Iris pigment epithelial cell (primary cell): Measurements from ENCODE around the gene GPC6.
"Not testable (repeated sequence)": the region's sequence is repeated elsewhere in the genome, so short reads cannot be mapped to it uniquely, and the experiment has no call there.

Experiments used
- DNase-seq: peaks from one replicate; pipeline ENCODE4 v3.0.0-alpha.2; 2011; ENCODE audit warnings: low read depth

The GPC6 gene

GRCh38 chr13:93226623-93227279 is at the start of gene GPC6:
TSS of gene GPC6 (plus strand) at chr13:93226807.
- DNase-seq = peak; percentile 93

DNA sequence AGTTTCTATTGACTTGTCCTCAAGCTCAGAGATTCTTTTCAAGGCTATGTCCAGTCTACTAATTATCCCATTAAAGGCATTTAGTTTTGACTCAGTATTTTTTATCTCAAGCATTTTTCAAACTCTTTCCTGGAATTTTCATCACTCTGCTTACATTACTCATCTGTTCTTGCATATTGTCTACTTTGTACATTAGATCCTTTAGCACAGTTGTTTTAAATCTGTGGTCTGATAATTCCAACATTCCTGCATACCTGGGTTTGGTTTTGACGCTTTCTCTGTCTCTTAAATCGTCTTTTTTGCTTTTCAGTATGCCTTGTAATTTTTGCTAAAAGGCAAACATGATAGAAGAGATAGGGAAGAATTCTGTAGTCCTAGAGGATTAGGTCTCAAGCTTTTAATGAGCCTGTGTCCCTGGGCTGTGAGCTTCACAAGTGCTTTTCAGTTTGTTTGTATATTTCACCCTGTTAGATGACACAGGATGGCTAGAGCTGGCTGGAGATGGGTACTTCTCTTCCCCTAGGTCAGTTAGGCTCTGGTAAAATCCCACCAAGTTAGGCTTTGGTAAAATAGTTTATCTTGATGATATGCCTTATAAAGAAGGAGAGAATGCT is 46.1 kb upstream of the GPC6 start:
- DNase-seq = peak; percentile 51

DNA sequence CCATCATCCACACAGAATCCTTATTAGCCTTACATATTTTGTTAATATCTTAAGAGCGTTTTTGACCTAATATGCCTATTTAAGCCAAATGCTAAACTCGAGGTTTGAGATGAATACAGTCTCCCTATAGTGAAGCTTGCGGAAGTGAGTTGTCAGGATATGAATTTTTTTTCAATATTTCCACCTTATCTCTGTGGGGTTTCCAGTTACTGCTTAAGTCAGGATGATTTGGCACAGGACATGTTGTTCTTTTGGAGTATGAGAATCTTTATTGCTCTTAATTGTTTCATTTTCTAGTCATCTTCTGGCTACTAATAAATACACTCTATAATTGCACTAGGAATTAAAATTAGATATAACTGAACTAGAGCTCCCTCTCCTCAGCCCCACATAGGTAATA is 44.2 kb upstream of the GPC6 start:
- peak; percentile 2 for DNase-seq

DNA sequence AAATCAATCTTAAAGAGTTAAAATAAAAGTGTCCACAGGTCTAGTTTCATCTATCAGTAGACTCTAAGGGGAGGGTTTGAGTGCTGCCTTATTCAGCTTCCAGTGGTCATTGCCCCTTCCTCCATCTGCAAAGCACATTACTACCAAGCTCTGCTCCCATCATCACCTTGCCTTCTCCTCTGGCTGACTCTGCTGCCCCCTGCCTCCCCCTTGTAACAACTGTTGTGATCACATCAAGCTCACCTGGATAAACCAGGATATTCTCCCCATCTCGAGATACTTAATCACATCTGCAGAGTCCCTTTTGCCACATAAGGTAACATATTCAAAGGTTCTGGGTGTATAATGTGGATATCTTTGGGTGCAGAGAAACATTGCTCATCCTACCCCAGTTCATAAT is 43.3 kb upstream of the GPC6 start:
- no peak for DNase-seq

DNA sequence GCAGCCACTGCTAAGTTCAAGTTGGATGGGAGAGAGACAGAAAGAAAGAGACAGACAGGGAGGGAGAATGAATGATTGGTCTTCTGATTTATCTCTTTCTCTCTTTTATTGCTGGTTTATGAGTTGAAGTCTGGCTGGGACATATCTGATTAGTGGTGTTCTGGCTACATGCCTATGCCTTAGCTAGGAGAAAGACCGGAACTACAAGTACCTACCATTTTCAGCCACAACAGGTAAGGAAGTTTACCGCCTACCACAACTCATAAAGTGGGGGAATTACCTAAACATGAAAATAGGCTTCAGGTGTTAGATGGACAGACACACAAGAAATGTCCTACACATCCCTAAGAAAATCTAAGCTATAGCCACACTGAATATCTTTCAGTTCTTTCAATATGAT is 36.6 kb upstream of the GPC6 start:
- DNase-seq = no peak

- DNase-seq = no peak
These were observed 32.9 kb upstream of the GPC6 start for GRCh38 chr13:93193682-93194081.

DNA sequence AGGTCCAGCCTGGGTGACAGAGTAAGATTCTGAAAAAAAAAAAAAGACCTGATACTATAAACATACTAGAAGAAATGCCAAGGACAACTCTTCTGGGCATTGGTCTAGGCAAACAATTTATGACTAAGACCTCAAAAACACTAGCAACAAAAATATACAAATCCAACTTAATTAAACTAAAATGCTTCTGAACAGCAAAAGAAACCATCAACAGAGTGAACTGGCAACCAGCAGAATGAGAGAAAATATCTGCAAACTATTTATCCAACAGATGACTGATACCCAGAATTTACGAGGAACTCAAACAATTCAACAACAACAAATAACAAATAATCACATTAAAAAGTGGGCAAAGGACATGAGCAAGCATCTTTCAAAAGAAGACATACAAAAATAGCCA is 26.8 kb upstream of the GPC6 start:
- DNase-seq = no peak

DNA sequence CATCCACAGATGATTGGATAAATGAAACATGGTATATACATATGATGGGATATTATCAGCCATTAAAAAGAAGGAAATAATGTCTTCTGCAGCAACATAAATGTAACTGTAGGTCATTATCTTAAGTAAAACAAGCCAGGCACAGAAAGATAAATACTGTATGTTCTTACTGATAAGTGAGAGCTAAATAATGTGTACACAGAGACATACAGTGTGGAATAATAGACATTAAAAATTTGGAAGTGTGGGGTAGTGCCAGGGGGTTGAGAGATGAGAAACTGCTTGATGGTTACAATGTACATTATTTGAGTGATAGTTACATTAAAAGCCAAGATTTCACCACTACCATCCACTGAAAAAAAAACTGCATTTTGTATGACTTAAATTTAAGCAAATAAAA is 26.0 kb upstream of the GPC6 start:
- DNase-seq = no peak

GRCh38 chr13:93201992-93202558 is 24.5 kb upstream of the GPC6 start:
- DNase-seq = no peak

DNA sequence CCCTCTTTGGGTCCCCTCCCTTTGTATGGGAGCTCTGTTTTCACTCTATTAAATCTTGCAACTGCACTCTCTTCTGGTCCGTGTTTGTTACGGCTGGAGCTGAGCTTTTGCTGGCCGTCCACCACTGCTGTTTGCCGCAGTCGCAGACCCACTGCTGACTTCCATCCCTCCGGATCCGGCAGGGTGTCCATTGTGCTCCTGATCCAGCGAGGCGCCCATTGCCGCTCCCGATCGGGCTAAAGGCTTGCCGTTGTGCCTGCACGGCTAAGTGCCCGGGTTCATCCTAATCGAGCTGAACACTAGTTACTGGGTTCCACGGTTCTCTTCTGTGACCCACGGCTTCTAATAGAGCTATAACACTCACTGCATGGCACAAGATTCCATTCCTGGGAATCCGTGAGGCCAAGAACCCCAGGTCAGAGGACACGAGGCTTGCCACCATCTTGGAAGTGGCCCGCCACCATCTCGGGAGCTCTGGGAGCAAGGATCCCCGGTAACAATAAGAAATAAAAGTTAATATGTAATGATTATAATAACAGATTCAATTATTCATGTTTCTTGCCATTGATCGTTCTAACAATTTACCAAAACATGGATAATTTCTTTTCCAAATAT is 19.7 kb upstream of the GPC6 start:
- DNase-seq = not testable (repeated sequence)

- no peak for DNase-seq
These were observed 10.5 kb upstream of the GPC6 start for GRCh38 chr13:93216122-93216521.

DNA sequence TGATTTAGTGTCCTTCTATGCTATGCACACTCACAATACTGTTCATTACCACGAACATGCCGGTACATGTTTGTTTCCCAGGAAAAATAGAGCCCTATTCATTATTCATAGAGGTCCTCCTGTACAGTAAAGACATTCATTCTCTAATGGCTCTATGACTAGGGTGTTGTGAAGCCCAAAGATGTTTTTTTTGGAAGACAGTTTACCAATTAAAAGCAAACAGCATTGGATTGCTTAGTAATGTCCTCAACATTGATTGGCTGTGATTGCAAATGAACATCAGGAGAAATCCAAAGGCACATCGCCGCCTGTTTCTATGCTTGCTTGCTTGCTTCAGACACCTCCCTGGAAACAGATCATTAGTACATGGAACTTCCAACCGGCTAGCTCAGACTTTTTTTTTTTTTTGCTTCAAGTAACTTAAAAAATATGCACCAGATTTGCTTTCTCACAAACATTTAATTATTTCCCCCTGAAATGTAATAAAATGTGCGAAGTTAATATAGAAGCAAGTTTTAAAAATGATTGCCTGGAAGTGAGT is 8.8 kb upstream of the GPC6 start:
- DNase-seq = no peak

- DNase-seq = no peak
These were observed 8.0 kb upstream of the GPC6 start for GRCh38 chr13:93218583-93218982.

DNA sequence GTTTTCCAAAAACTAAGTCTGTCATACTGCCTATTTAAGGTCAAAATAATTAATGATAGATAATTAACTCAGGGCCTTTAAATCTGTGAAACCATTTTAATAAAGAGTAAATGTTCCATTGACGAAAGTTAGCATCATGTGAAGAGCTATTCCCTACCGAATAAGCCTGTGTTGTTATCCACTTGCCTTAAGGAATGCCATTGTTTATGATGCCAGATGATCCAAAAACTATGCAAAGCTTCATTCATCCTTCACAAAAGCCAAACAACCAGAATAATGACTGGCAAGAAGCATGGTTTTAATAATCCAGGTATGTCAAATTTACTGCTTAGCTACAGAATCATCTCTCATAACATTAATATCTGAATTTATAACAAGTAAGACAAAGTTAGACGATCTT is 6.5 kb upstream of the GPC6 start:
- DNase-seq = no peak

- DNase-seq = no peak
These were observed 3.6 kb upstream of the GPC6 start for GRCh38 chr13:93222976-93223375.

GRCh38 chr13:93224535-93224934 is 2.1 kb upstream of the GPC6 start:
- no peak for DNase-seq

GRCh38 chr13:93225610-93226009 is 997 bp upstream of the GPC6 start:
- DNase-seq = no peak

GRCh38 chr13:93226065-93226622 is 463 bp upstream of the GPC6 start:
- no peak for DNase-seq

DNA sequence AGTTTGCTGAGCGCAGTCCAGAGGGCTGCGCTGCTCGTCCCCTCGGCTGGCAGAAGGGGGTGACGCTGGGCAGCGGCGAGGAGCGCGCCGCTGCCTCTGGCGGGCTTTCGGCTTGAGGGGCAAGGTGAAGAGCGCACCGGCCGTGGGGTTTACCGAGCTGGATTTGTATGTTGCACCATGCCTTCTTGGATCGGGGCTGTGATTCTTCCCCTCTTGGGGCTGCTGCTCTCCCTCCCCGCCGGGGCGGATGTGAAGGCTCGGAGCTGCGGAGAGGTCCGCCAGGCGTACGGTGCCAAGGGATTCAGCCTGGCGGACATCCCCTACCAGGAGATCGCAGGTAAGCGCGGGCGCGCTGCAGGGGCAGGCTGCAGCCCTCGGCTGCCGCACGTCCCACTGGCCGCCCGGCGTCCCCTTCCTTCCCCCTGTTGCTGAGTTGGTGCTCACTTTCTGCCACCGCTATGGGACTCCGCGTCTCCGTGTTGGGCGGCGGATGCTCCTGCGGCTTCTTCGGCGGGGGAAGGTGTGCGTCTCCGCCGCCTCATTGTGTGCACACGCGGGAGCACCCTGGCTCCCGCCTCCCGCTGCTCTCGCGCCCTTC is 772 bp downstream of the GPC6 start:
- peak; percentile 50 for DNase-seq

GRCh38 chr13:93227878-93228642 is 1.5 kb downstream of the GPC6 start:
- peak; percentile 90 for DNase-seq

- no peak for DNase-seq
These were observed 2.0 kb downstream of the GPC6 start for GRCh38 chr13:93228643-93228937.
